Endothelial cell of umbilical vein (primary cell): ENCODE data around the gene RNF217. TPM values are rescaled to one million over a fixed set of nuclear protein-coding genes. Genes with fewer than 3 reads are reported as not detected.

Experiments
- BruUV-seq: library from RNA; stranded (reverse); fragments of 400-500 nt; replicated peaks from 2 replicates; lab custom pipeline; 2021; lab: Mats Ljungman, UMichigan
- CTCF ChIA-PET: fragments of 300-600, 350-600 bp; sonication (Branson Sonifier 250); formaldehyde crosslinking; loops from one replicate; lab custom pipeline; 2021; ENCODE audit warnings: antibody characterized with exemption, inconsistent platforms; lab: Charles Lee
- POLR2A ChIA-PET: fragments of 300-600, 350-600 bp; sonication (Branson Sonifier 250); formaldehyde crosslinking; loops from one replicate; lab custom pipeline; 2021; ENCODE audit warnings: antibody characterized with exemption, inconsistent platforms; lab: Charles Lee
- DNase-seq: peaks from one replicate; pipeline ENCODE4 v3.0.0-alpha.2; 2011; ENCODE audit warnings: low read depth, low spot score
- FAIRE-seq: peaks from 2 replicates; lab custom pipeline; 2011; peaks lifted over from hg19 to GRCh38; lab: Jason Lieb, UNC
- H2AFZ ChIP-seq: 2 replicates; pipeline ENCODE4 v1.6.0; 2012; ENCODE audit warnings: low read depth, low read length, control low read depth, inconsistent platforms
- H3K27ac ChIP-seq: 2 replicates; pipeline ENCODE4 v1.5.1; 2011; ENCODE audit warnings: low read depth, mild to moderate bottlenecking, control low read depth, low read length, moderate library complexity; ENCODE audit not compliant: insufficient read depth
- H3K27me3 ChIP-seq, 2 experiments: 2 replicates each; pipeline versions ENCODE4 v1.6.0 to v1.6.1; 2011; ENCODE audit warnings: low read length in 2 of 2, mixed read lengths in 1 of 2; ENCODE audit not compliant: control insufficient read depth in 2 of 2, insufficient read depth in 2 of 2
- H3K36me3 ChIP-seq, 2 experiments: 2 replicates in 1 of 2; 3 replicates in 1 of 2; pipeline ENCODE4 v1.5.1; 2011; ENCODE audit warnings: low read length in 2 of 2, mild to moderate bottlenecking in 1 of 2, moderate library complexity in 1 of 2; ENCODE audit not compliant: control insufficient read depth in 2 of 2, insufficient read depth in 2 of 2; ENCODE audit errors: extremely low read depth in 1 of 2
- H3K4me1 ChIP-seq: 3 replicates; pipeline ENCODE4 v1.5.1; 2011; ENCODE audit warnings: mild to moderate bottlenecking, low read length; ENCODE audit not compliant: control insufficient read depth, insufficient read depth; ENCODE audit errors: extremely low read depth
- H3K4me2 ChIP-seq: 2 replicates; pipeline ENCODE4 v1.6.1; 2011; ENCODE audit warnings: low read length, control low read depth, mixed read lengths; ENCODE audit not compliant: insufficient read depth
- H3K4me3 ChIP-seq, 3 experiments: fragments of 200-600 bp in 1 of 3; sonication (generic), shearing (Covaris generic) in 1 of 3; replicated peaks in 1 of 3; 2 replicates each; pipeline ENCODE4 v1.5.1; 2011 to 2016; ENCODE audit warnings: control low read depth in 3 of 3, low read length in 3 of 3, mild to moderate bottlenecking in 2 of 3, inconsistent platforms in 1 of 3, low read depth in 1 of 3, moderate library complexity in 1 of 3; ENCODE audit not compliant: insufficient read depth in 1 of 3
- H3K79me2 ChIP-seq: 2 replicates; pipeline ENCODE4 v1.6.0; 2012; ENCODE audit warnings: low read length, inconsistent platforms; ENCODE audit not compliant: control insufficient read depth, insufficient read depth
- H3K9ac ChIP-seq: replicated peaks from 2 replicates; pipeline ENCODE3; 2011; ENCODE audit warnings: low read length, control low read depth; ENCODE audit not compliant: insufficient read depth; ENCODE audit errors: extremely low read depth
- H3K9me1 ChIP-seq: replicated peaks from 3 replicates; pipeline ENCODE4 v1.6.0; 2011; ENCODE audit warnings: mild to moderate bottlenecking, low read length; ENCODE audit not compliant: control insufficient read depth, insufficient read depth; ENCODE audit errors: extremely low read depth
- H3K9me3 ChIP-seq: replicated peaks from 2 replicates; pipeline ENCODE4 v1.5.1; 2012; ENCODE audit warnings: low read length, inconsistent platforms; ENCODE audit not compliant: control insufficient read depth, insufficient read depth
- H4K20me1 ChIP-seq: replicated peaks from 2 replicates; pipeline ENCODE3; 2011; ENCODE audit warnings: mild to moderate bottlenecking, low read length; ENCODE audit not compliant: control insufficient read depth, insufficient read depth; ENCODE audit errors: extremely low read depth
- EZH2 ChIP-seq: IDR thresholded peaks from 2 replicates; pipeline ENCODE4 v1.6.1; 2012; ENCODE audit warnings: borderline replicate concordance, low read depth, mild to moderate bottlenecking, moderate library complexity, low read length, inconsistent platforms; ENCODE audit not compliant: severe bottlenecking
- FOS ChIP-seq: IDR thresholded peaks from 2 replicates; pipeline ENCODE4 v1.6.1; 2011; ENCODE audit warnings: mild to moderate bottlenecking, low read length, moderate library complexity, borderline replicate concordance; ENCODE audit not compliant: insufficient read depth
- GATA2 ChIP-seq: IDR thresholded peaks from 2 replicates; pipeline ENCODE4 v1.7.0; 2011; ENCODE audit warnings: low read depth, mild to moderate bottlenecking, moderate library complexity, mixed read lengths, low read length; ENCODE audit not compliant: insufficient read length, insufficient read depth
- JUN ChIP-seq: IDR thresholded peaks from 2 replicates; pipeline ENCODE4 v1.6.1; 2011; ENCODE audit warnings: borderline replicate concordance, low read depth; ENCODE audit not compliant: insufficient read length, insufficient read depth
- MYC ChIP-seq: IDR thresholded peaks from one replicate; pipeline ENCODE4 v1.6.1; 2011; ENCODE audit warnings: mild to moderate bottlenecking, low read depth, low read length
- POLR2A ChIP-seq: IDR thresholded peaks from 2 replicates; pipeline ENCODE4 v1.6.1; 2012; ENCODE audit warnings: low read depth, mild to moderate bottlenecking, control low read depth, low read length
- POLR2AphosphoS5 ChIP-seq: IDR thresholded peaks from 2 replicates; pipeline ENCODE4 v1.6.1; 2012; ENCODE audit warnings: low read depth, mild to moderate bottlenecking, control low read depth, low read length, moderate library complexity; ENCODE audit not compliant: insufficient read depth
- dilution Hi-C: fragments of 300-500 bp; cut with MboI; formaldehyde crosslinking; loops from one replicate; pipeline ENCODE4 v1.15.0; 2019; ENCODE audit warnings: low sequenced_read_pairs; ENCODE audit not compliant: extremely low pct_ligation_motif_present
- intact Hi-C: fragments of 100-400 bp; cut with micrococcal nuclease; formaldehyde crosslinking; loops from one replicate; pipeline ENCODE4 v1.10.0; 2022
- polyA plus RNA-seq, 4 experiments: library from polyadenylated mRNA; depleted of rRNA in 3 of 4; stranded (reverse) in 3 of 4; unstranded in 1 of 4; fragments of >200 nt; gene quantifications; 2 replicates each; pipeline versions ENCODE4 v1.2.1 to v1.2.3, GENCODE V29; 2011 to 2012; ENCODE audit warnings: missing spikeins in 1 of 4
- total RNA-seq: library from RNA; stranded (reverse); gene quantifications from 2 replicates; pipeline ENCODE4 v1.2.3, GENCODE V29; 2021
- TF ChIP-seq, protein P1 (sequence below), 2 donors: IDR thresholded peaks; 1 replicate in 1 of 2; 2 replicates in 1 of 2; pipeline ENCODE4 v1.5.1; 2011; ENCODE audit warnings: low read length in 2 of 2, mild to moderate bottlenecking in 2 of 2, moderate library complexity in 2 of 2, control low read depth in 1 of 2, inconsistent platforms in 1 of 2, low read depth in 1 of 2; ENCODE audit not compliant: insufficient read depth in 1 of 2; ENCODE audit errors: extremely low read depth in 1 of 2
- TF ChIP-seq, protein P2 (sequence below): IDR thresholded peaks from 2 replicates; pipeline ENCODE4 v1.6.1; 2011; ENCODE audit not compliant: insufficient read depth, insufficient read length

Gene RNF217
- total and polyA plus RNA-seq, 2 donors (not counting 3 experiments of a cell fraction or from before 2014, with no cell fraction given), result 8.8 to 32.5 TPM

DNA sequence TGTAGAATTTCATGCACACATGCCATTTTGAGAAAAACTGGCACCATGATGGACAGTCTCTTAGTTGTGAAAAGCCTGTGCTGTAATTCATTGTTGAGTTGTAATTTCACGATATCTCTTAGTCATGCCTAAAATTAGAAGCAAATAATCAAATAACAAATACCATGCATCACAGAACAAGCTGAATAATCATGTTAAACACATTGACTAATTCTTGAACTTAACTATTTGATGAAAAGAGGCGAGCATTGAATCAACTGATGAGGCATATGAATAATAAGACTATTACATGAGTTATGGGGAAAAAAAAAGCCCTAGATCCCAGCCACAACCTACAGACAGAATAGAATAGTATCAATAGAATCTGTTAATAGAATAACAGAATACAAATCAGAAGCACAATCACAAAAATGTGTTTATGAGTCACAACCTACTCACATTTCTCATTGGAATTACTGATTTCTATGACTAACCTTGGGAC, 14.2 kb upstream of the RNF217 start:
- no peaks in the 10 kb centered on the region for H3K9me1 ChIP-seq
- BruUV-seq, result no TSS peak
- ChIA-PET CTCF (no interaction called here), POLR2A (no interaction called here)
- H3K4me2 ChIP-seq, result no peak overlapping the region
- TF ChIP-seq EZH2 (no peak), POLR2AphosphoS5 (no peak), GATA2 (peak; percentile 14), FOS (peak; percentile 50)
- H3K4me1 ChIP-seq, result no peaks in the 10 kb centered on the region
- H3K4me3 ChIP-seq, result no peak overlapping the region
- H3K79me2 ChIP-seq, result no peaks in the 10 kb centered on the region
- no peaks in the 10 kb centered on the region for H4K20me1 ChIP-seq
- H3K9ac ChIP-seq, result no peak overlapping the region
- FAIRE-seq (peak; percentile 53), DNase-seq (no peak)
- H3K27ac ChIP-seq, result no peak overlapping the region
- H2AFZ ChIP-seq, result no peak overlapping the region
- intact Hi-C loops (no loop called here), dilution Hi-C loops (no loop called here)
- no peaks in the 10 kb centered on the region for H3K27me3 ChIP-seq
- H3K36me3 ChIP-seq, result no peaks in the 10 kb centered on the region
- H3K9me3 ChIP-seq, result no peaks in the 10 kb centered on the region

DNA sequence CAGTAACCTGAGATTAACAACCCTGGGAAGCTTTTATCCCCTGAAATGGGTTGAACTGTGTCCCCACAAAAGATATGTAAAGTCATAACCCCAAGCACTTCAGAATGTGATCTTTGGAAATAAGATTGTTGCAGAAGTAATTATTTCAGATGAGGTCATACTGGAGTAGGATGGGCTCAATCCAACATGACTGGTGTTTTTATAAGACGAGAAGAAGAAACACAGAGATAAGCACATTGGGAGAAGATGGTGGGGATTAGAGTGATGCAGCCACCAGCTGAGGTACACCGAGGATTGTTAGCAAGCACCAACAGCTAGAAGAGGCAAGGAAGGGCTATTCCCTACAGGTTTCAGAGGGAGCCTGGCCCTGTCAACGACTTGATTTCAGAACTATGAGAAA, 12.5 kb upstream of the RNF217 start:
- POLR2A ChIA-PET, result no interaction called here
- no peak overlapping the region for H3K4me2 ChIP-seq
- dilution Hi-C loops (no loop called here), intact Hi-C loops (no loop called here)
- H3K27me3 ChIP-seq, result no peaks in the 10 kb centered on the region
- TF ChIP-seq POLR2AphosphoS5, result no peak
- no peak for TF ChIP-seq JUN
- TF ChIP-seq FOS, result no peak
- TF ChIP-seq, protein P1, sequence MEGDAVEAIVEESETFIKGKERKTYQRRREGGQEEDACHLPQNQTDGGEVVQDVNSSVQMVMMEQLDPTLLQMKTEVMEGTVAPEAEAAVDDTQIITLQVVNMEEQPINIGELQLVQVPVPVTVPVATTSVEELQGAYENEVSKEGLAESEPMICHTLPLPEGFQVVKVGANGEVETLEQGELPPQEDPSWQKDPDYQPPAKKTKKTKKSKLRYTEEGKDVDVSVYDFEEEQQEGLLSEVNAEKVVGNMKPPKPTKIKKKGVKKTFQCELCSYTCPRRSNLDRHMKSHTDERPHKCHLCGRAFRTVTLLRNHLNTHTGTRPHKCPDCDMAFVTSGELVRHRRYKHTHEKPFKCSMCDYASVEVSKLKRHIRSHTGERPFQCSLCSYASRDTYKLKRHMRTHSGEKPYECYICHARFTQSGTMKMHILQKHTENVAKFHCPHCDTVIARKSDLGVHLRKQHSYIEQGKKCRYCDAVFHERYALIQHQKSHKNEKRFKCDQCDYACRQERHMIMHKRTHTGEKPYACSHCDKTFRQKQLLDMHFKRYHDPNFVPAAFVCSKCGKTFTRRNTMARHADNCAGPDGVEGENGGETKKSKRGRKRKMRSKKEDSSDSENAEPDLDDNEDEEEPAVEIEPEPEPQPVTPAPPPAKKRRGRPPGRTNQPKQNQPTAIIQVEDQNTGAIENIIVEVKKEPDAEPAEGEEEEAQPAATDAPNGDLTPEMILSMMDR (IDR thresholded peaks at IDR 0.05; ENCODE audit: extremely low read depth in 1 of 2, insufficient read depth in 1 of 2, low read depth in 1 of 2, low read length in 2 of 2), result no peak
- TF ChIP-seq, protein P2, sequence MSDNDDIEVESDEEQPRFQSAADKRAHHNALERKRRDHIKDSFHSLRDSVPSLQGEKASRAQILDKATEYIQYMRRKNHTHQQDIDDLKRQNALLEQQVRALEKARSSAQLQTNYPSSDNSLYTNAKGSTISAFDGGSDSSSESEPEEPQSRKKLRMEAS, result no peak
- TF ChIP-seq MYC, result no peak
- no peak for TF ChIP-seq GATA2
- no peak for TF ChIP-seq EZH2
- no peak for TF ChIP-seq POLR2A
- no peak overlapping the region for H3K4me3 ChIP-seq
- no peaks in the 10 kb centered on the region for H3K9me3 ChIP-seq
- H3K27ac ChIP-seq, result no peak overlapping the region
- no peaks in the 10 kb centered on the region for H3K36me3 ChIP-seq
- DNase-seq (no peak), FAIRE-seq (no peak)
- H3K79me2 ChIP-seq, result no peaks in the 10 kb centered on the region
- no TSS peak for BruUV-seq
- CTCF ChIA-PET, result no interaction called here
- H3K9me1 ChIP-seq, result no peaks in the 10 kb centered on the region
- no peak overlapping the region for H3K9ac ChIP-seq
- H4K20me1 ChIP-seq, result no peaks in the 10 kb centered on the region
- no peak overlapping the region for H2AFZ ChIP-seq
- H3K4me1 ChIP-seq, result no peaks in the 10 kb centered on the region
